Upper lobe of right lung (tissue), 1 donor: Measurements from ENCODE around the gene CAMK1D. TPM values are rescaled to one million over a fixed set of nuclear protein-coding genes. Genes with fewer than 3 reads are reported as not detected.

Source experiments
- ATAC-seq: fragments of 200-7000 bp; cut with Tn5 transposase; one replicate; pipeline ENCODE4 v1.9.1; 2020; ENCODE audit warnings: mild to moderate bottlenecking, moderate library complexity
- DNase-seq: peaks from one replicate; pipeline ENCODE4 v3.0.0-alpha.2; 2020
- H3K27ac ChIP-seq: fragments of 200-600 bp; one replicate; pipeline ENCODE4 v1.8.0; 2022
- H3K27me3 ChIP-seq: fragments of 200-600 bp; one replicate; pipeline ENCODE4 v1.8.0; 2022; ENCODE audit warnings: mild to moderate bottlenecking
- H3K36me3 ChIP-seq: fragments of 200-600 bp; one replicate; pipeline ENCODE4 v1.8.0; 2022
- H3K4me1 ChIP-seq: fragments of 200-600 bp; one replicate; pipeline ENCODE4 v1.8.0; 2022
- H3K4me3 ChIP-seq: fragments of 200-600 bp; one replicate; pipeline ENCODE4 v1.8.0; 2022; ENCODE audit warnings: mild to moderate bottlenecking
- H3K9me3 ChIP-seq: fragments of 200-600 bp; one replicate; pipeline ENCODE4 v1.8.0; 2022
- intact Hi-C: fragments of 100-400 bp; cut with DNase I; formaldehyde crosslinking; loops from one replicate; pipeline ENCODE4 v1.11.0; 2022
- total RNA-seq: library from RNA; stranded (reverse); fragmentation: NEBNext Ultra II Directional; extraction: Animal tissue kit (Norgen Biotek cat#: 25700); gene quantifications from one replicate; pipeline ENCODE4 v1.2.1, GENCODE V29; 2021
- TF ChIP-seq, protein P1 (sequence below): fragments of 200-600 bp; IDR thresholded peaks from one replicate; pipeline ENCODE4 v1.8.0; 2022; ENCODE audit warnings: antibody characterized with exemption
- donor health status: DM: no; HTN: yes; CAD: no; lungs with severe emphysema.

Gene CAMK1D
- total RNA-seq, 1 donor from 2014 or later, result 17.1 TPM

DNA sequence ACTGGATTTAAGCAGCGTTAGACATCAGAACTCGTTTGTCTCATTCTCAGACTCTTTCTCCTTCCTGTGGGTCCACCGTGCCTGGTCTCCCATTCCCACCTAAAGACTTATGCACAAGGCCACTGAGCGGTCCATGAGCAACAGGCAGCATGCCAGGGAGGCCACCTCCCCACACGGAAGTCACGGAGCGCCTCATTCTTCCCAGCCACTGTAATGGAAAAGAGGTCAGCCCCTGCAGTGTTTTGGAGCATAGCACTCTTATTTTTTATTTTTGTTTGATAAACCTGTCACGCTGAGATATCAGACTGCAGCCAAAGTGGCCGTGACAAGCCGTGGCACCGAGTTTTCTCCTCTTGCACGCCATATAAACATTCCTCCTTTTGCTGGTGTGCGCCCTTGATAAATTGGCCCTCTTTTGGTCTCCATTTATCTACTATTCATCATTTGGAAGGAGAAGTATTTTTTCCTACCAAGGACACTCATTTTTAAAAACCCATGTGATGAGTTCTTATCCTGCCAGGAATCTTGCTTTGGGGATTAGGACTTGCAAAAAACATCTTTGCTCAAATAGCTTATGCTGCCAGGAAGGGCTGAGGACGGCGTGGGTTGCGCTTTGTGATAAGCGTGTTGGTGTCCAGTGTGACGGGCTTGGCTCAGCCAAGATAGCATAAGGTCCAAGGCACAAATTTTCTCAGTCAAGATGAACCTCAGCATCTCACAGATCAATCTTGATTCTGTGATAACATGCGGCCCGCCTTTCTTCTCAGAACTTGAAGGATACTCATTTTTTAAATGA lies 446.2 kb downstream of the CAMK1D start:
- no peaks in the 10 kb centered on the region for H3K4me1 ChIP-seq
- no peak overlapping the region for H3K27ac ChIP-seq
- no peaks in the 10 kb centered on the region for H3K9me3 ChIP-seq
- DNase-seq (no peak), ATAC-seq (no peak)
- no peaks in the 10 kb centered on the region for H3K27me3 ChIP-seq
- no peaks in the 10 kb centered on the region for H3K36me3 ChIP-seq
- intact Hi-C loops, result no loop called here
- TF ChIP-seq, protein P1, sequence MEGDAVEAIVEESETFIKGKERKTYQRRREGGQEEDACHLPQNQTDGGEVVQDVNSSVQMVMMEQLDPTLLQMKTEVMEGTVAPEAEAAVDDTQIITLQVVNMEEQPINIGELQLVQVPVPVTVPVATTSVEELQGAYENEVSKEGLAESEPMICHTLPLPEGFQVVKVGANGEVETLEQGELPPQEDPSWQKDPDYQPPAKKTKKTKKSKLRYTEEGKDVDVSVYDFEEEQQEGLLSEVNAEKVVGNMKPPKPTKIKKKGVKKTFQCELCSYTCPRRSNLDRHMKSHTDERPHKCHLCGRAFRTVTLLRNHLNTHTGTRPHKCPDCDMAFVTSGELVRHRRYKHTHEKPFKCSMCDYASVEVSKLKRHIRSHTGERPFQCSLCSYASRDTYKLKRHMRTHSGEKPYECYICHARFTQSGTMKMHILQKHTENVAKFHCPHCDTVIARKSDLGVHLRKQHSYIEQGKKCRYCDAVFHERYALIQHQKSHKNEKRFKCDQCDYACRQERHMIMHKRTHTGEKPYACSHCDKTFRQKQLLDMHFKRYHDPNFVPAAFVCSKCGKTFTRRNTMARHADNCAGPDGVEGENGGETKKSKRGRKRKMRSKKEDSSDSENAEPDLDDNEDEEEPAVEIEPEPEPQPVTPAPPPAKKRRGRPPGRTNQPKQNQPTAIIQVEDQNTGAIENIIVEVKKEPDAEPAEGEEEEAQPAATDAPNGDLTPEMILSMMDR, result no peak
- H3K4me3 ChIP-seq, result no peak overlapping the region

DNA sequence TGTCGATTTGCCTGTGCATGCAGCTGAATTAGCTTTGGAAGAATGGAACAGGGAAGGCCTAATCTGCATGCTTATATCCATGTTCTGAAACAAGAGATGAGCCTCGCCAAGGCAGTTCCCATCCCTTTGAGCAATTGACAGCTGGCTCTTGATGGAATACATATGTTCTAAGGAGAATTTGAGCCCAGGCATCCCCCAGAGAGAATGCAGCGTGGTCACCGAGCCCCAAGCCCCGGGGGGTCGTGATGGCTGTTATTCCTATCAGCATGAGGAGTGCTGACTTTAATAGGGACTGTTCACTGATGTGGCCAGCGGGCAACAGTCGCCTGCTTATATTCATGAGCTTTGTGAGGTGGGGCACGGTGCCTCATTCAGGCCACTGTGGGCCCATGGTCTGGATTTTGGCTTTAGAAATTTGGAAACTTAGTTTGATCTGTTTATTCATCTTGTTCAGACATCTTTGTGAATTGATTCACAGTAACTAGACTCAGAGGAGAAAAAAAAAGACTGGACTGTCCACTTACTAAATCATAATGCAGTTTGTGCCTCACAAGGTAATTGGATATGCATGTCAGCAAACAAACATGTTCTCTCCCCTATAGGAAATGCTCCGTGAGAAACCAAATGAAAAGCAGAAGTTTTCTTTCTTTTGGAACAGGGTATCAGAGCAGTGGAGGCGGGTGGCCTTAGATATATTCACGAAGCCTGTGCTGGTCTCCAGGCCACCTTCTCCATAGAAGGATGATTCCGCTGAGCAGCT lies 447.2 kb downstream of the CAMK1D start:
- Histone ChIP-seq H3K4me1 (no peaks in the 10 kb centered on the region), H3K4me3 (no peak overlapping the region), H3K9me3 (no peaks in the 10 kb centered on the region), H3K27ac (no peak overlapping the region), H3K36me3 (no peaks in the 10 kb centered on the region), H3K27me3 (no peaks in the 10 kb centered on the region)
- TF ChIP-seq, protein P1, result no peak
- intact Hi-C loops, result no loop called here
- DNase-seq, result no peak
- no peak for ATAC-seq

DNA sequence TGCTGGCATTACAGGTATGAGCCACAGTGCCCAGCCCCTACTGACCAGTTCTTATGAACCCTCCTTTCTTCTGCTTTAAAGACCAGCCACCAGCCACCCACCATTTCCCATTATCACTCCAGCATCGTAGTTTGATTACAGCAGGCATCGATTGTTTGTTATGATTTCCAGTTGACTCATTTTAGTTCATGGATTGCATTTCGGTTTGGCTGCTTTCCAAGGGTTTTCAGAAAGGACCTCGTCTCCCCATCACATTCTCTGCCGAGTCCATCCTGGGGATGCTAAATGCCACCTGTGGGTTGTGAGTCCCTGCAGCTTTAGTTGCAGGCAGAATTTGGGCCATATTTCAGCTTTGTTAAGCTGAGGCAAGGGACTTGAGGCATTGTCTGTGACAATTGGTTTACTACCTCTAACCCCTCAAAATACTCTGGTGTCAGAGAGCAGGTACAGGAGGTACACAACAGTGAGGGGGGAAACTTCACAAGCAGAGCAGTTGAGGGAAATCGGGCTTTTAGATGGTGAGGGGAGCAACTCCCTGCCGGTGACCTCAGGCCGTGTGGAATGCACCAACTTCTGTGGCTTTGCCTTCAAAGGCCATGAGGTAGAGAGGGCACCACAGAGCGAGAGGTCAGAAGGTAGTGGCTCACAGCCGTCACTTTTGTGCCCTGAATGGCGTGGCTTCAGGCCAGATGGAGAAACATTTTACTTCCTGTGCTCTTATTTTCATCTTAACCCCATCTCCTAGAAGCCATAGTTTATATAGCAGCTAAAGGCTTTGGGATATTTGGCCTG lies 448.3 kb downstream of the CAMK1D start:
- TF ChIP-seq, protein P1, result no peak
- intact Hi-C loops, result no loop called here
- H3K27ac ChIP-seq, result no peak overlapping the region
- DNase-seq (no peak), ATAC-seq (no peak)
- H3K36me3 ChIP-seq, result no peaks in the 10 kb centered on the region
- H3K27me3 ChIP-seq, result no peaks in the 10 kb centered on the region
- no peak overlapping the region for H3K4me3 ChIP-seq
- no peaks in the 10 kb centered on the region for H3K4me1 ChIP-seq
- no peaks in the 10 kb centered on the region for H3K9me3 ChIP-seq

DNA sequence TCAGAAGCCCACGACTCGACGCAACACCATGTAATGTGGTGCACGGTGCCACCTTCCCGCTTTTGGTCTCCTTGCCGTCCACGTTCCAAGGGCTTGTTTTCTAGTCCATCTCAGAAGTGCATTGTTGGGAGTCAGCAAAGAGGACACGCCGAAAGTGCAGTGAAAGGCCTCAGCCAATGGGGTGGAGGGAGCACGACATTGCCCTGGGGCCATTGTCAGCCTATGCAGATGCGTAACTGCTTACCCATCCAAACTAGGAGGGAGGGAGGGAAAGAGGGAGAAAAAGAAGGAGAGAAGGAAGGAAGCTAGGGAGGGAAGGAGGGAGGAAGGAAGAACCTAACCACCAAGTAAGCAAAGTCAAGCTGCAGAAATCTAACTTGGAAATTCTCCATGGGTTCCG lies 449.8 kb downstream of the CAMK1D start:
- no peak overlapping the region for H3K4me3 ChIP-seq
- no peaks in the 10 kb centered on the region for H3K9me3 ChIP-seq
- ATAC-seq (no peak), DNase-seq (no peak)
- no peaks in the 10 kb centered on the region for H3K27me3 ChIP-seq
- no peaks in the 10 kb centered on the region for H3K36me3 ChIP-seq
- TF ChIP-seq, protein P1, result no peak
- intact Hi-C loops, result no loop called here
- no peak overlapping the region for H3K27ac ChIP-seq
- H3K4me1 ChIP-seq, result no peaks in the 10 kb centered on the region

DNA sequence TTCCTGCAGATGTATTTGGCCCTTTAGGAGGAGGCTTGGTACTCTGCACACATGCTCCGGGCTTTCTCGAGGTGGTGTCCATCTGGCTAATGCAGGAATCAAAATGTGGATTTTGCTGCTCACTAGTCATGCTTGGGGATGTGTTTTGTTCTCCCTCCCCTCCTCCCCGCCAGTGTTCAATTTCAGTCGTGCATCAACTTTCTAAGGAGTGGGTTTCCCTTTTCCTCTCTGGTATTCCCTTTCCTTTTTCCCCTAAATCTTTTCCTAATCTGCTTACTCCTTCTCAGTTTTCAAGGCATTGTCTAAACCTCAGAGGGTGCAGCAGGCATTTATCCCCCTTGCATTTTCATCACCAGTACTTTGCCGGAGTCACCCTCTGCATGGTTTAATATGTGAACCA lies 450.4 kb downstream of the CAMK1D start:
- Histone ChIP-seq H3K4me3 (no peak overlapping the region), H3K27ac (no peak overlapping the region), H3K27me3 (no peaks in the 10 kb centered on the region), H3K9me3 (no peaks in the 10 kb centered on the region), H3K4me1 (no peaks in the 10 kb centered on the region), H3K36me3 (no peaks in the 10 kb centered on the region)
- DNase-seq, result no peak
- no peak for ATAC-seq
- intact Hi-C loops, result no loop called here
- TF ChIP-seq, protein P1, result no peak
